ENCODE data around the gene ASXL3.

Gene ASXL3

DNA sequence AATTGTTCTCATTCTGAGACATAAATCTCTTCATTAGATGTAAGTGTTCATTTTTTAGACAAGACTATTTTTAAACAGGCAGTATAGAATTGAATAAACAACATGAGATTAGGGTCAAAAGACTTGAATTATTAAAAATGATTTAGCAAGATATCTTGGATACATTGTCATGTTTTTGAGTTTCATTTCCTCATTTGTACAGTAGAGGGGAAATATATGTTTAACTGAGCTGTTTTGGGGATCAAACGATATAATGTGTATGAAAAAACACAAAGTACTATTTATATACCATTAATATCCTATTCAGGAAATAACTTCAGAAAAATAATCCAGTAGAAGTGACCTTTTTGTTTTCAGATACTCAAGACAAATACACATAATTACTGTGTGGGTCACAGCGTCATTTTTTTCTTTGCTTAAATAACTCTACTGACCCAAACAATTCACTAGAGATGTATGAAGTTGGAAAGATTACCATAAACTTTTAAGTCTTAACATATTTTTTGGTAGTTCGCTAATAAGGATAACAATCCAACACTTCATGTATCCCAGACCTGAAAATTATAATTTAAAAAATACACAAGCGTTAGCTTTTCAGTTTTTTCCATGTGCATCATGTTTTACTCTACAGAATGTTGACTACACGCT lies 896 bp upstream of the ASXL3 start:
- Histone ChIP-seq H3K4me3 (ENCODE audit: low read depth in 1 of 2, low read length in 1 of 2) (no peak overlapping the region), H3K9me3 (no peaks in the 10 kb centered on the region), H3K27ac (no peak overlapping the region), H3K36me3 (no peaks in the 10 kb centered on the region), H3K4me1 (ENCODE audit: control insufficient read depth in 1 of 2, insufficient read depth in 1 of 2, low read depth in 1 of 2, low read length in 1 of 2) (no peaks in the 10 kb centered on the region), H3K27me3 (peaks cover 66% of the 10 kb centered on the region)
- TF ChIP-seq, protein P1, sequence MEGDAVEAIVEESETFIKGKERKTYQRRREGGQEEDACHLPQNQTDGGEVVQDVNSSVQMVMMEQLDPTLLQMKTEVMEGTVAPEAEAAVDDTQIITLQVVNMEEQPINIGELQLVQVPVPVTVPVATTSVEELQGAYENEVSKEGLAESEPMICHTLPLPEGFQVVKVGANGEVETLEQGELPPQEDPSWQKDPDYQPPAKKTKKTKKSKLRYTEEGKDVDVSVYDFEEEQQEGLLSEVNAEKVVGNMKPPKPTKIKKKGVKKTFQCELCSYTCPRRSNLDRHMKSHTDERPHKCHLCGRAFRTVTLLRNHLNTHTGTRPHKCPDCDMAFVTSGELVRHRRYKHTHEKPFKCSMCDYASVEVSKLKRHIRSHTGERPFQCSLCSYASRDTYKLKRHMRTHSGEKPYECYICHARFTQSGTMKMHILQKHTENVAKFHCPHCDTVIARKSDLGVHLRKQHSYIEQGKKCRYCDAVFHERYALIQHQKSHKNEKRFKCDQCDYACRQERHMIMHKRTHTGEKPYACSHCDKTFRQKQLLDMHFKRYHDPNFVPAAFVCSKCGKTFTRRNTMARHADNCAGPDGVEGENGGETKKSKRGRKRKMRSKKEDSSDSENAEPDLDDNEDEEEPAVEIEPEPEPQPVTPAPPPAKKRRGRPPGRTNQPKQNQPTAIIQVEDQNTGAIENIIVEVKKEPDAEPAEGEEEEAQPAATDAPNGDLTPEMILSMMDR (IDR thresholded peaks at IDR 0.05): no peak

DNA sequence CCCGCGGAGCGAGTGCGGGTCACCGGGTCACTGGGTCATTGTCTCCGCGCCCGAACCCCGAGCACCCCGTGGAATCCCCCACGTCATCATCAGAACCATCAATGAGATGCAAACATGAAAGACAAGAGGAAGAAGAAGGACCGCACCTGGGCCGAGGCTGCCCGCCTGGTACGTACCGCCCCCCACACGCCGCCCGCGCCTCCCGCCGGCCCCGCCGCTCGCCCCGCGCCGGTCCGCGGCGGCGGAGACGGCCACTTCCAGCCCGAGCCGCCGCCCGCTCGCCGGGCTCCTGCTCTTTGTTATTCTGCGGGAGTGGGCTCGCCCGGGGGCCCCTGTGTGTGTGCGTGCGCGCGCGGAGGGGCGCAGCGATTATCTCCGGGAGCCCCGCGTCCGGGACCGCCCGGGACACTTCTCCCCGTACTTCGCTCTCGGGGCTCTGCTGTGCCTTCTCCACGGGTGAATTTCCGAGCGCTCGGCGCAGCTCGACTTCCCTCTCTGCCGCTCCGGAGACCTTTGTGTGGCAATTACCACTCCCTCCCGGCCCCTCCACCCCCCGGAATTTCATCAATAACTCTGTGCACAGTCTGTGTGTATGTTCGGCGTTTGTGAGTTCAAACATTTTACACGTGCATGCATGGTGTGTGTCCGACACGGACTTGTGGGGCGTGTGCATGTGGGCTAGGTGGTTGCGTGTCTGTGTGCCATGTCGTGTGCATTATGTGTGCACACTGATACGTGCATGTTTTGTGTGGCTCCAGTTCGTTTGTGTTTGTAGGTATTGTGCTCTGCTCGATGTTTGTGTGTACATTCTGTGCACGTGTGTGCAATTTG lies 714 bp downstream of the ASXL3 start:
- H3K9me3 ChIP-seq: no peaks in the 10 kb centered on the region
- no peak overlapping the region for H3K27ac ChIP-seq
- TF ChIP-seq, protein P1 (IDR thresholded peaks at IDR 0.05): no peak
- peaks cover 66% of the 10 kb centered on the region for H3K27me3 ChIP-seq
- H3K4me1 ChIP-seq (ENCODE audit: control insufficient read depth in 1 of 2, insufficient read depth in 1 of 2, low read depth in 1 of 2, low read length in 1 of 2): no peaks in the 10 kb centered on the region
- H3K36me3 ChIP-seq: no peaks in the 10 kb centered on the region
- no peak overlapping the region for H3K4me3 ChIP-seq (ENCODE audit: low read depth in 1 of 2, low read length in 1 of 2)

DNA sequence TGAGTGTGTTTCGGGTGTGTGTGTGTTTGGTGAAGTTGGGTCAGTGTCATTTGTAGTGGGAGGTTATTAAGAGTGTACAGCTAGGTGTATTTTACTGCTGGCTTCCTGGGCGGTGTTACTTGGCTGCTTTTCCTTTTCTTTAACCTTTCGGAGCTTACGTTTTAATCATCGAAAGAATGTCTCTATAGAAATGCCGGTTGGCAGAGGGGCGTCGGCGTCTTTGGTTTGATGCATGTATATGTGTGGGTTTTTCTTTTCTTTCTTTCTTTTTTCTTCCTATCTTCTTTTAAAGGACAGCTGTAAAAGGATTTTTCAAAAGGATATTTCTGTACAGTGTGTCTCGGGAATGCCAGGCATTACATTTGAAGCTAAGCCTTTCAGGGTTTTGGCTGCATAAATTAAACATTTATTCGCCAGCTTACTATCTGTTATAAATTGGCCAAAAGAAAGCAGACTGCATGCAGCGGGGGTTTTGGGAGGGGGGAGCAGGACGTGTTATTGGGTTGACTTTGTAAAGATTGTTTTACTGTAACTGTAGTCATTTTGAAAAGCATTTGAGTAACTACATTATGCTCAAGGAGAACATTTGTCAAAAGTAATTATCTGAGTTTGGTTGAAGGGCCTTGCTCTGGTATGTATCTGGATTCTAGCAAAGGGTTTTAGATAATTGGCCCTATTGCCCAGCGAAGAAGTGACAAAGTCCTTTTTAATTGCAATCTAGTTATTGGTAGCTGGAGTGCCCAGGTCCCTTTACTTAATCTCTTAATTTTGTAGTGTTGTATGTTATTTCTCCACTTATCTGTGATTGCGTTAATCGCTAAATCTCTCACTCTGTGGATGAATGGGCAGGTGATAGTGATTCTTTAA lies 1.6 kb downstream of the ASXL3 start:
- H3K27ac ChIP-seq: no peak overlapping the region
- no peaks in the 10 kb centered on the region for H3K9me3 ChIP-seq
- no peaks in the 10 kb centered on the region for H3K36me3 ChIP-seq
- H3K4me3 ChIP-seq (ENCODE audit: low read depth in 1 of 2, low read length in 1 of 2): no peak overlapping the region
- no peaks in the 10 kb centered on the region for H3K4me1 ChIP-seq (ENCODE audit: control insufficient read depth in 1 of 2, insufficient read depth in 1 of 2, low read depth in 1 of 2, low read length in 1 of 2)
- H3K27me3 ChIP-seq: peaks cover 66% of the 10 kb centered on the region
- TF ChIP-seq, protein P1 (IDR thresholded peaks at IDR 0.05): no peak

DNA sequence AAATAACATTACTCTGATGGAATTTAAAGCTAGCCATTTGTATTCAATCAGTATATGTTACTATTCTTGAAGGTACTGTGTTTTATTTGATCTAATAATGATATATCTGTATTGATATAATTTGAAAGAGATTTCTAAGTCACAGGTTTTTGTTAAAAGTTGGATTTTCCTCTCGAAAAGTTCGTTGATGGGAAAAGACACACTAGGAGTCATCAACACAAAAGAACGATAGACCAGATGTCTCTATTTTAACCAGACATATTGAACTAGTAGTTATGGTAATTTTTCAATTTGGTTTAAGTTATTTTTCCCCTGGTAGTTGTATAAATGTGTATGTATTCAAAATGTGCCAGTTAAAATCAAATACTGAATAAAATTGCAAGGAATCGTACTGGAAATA lies 2.5 kb downstream of the ASXL3 start:
- Histone ChIP-seq H3K27ac (no peak overlapping the region), H3K4me1 (ENCODE audit: control insufficient read depth in 1 of 2, insufficient read depth in 1 of 2, low read depth in 1 of 2, low read length in 1 of 2) (no peaks in the 10 kb centered on the region), H3K36me3 (no peaks in the 10 kb centered on the region), H3K27me3 (peaks cover 61% of the 10 kb centered on the region), H3K9me3 (no peaks in the 10 kb centered on the region), H3K4me3 (ENCODE audit: low read depth in 1 of 2, low read length in 1 of 2) (no peak overlapping the region)
- TF ChIP-seq, protein P1 (IDR thresholded peaks at IDR 0.05): no peak

DNA sequence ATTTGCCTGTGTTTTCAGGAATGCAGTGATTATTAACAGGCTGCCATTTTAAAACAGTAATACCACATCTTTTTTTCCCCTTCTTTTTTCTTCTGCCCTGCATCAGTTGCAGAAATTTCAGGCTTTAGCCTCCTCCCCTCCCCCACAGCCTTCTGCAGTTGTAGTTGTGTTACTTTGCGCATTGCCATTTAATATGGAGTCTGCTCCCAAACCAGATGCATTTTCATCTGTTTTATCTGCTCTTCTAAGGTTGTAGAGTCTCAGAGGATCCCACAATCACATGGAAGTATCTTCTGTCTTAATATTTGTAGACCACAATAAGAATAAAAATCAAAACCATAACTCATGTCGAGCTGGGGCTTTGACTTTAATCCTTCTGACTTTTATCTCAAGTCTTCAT lies 3.8 kb downstream of the ASXL3 start:
- TF ChIP-seq, protein P1 (IDR thresholded peaks at IDR 0.05): no peak

More for the DNA sequence above, 3.8 kb downstream of the ASXL3 start:
- Histone ChIP-seq H3K36me3 (no peaks in the 10 kb centered on the region), H3K4me1 (ENCODE audit: control insufficient read depth in 1 of 2, insufficient read depth in 1 of 2, low read depth in 1 of 2, low read length in 1 of 2) (no peaks in the 10 kb centered on the region), H3K4me3 (ENCODE audit: low read depth in 1 of 2, low read length in 1 of 2) (no peak overlapping the region), H3K27me3 (peaks cover 48% of the 10 kb centered on the region), H3K27ac (no peak overlapping the region), H3K9me3 (no peaks in the 10 kb centered on the region)

All from neutrophil (primary cell).